Hepatocyte (in vitro differentiated cells): ENCODE results near the gene DNAH7.

Experiments
- EZH2 ChIP-seq: fragments of 200-600 bp; sonication (generic); IDR thresholded peaks from 2 replicates; pipeline ENCODE4 v1.6.1; 2016; ENCODE audit warnings: antibody characterized with exemption, mild to moderate bottlenecking, borderline replicate concordance
- TF ChIP-seq, protein P1 (sequence below): fragments of 200-600 bp; sonication (generic); IDR thresholded peaks from 2 replicates; pipeline ENCODE4 v1.5.1; 2016; ENCODE audit warnings: antibody characterized with exemption, mild to moderate bottlenecking; ENCODE audit not compliant: poor library complexity

DNA sequence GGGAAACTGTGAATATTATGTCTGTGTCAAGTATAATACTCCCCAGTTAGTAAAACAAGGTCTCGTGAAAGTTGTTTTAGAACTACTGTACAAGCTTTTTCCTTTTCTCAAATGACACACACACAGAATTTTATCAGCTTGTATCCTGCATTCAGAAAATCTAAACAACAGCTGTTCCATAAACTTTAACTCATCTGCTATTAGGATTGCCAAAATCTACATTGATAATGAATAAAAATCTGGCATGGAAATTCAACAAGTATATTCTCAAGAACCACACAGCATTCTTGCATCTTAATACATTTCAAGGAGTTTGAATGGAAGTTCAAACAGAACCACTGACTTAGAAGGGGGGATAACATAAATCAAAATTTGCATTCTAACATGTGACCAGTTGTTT lies 260.4 kb downstream of the DNAH7 start:
- TF ChIP-seq, protein P1, sequence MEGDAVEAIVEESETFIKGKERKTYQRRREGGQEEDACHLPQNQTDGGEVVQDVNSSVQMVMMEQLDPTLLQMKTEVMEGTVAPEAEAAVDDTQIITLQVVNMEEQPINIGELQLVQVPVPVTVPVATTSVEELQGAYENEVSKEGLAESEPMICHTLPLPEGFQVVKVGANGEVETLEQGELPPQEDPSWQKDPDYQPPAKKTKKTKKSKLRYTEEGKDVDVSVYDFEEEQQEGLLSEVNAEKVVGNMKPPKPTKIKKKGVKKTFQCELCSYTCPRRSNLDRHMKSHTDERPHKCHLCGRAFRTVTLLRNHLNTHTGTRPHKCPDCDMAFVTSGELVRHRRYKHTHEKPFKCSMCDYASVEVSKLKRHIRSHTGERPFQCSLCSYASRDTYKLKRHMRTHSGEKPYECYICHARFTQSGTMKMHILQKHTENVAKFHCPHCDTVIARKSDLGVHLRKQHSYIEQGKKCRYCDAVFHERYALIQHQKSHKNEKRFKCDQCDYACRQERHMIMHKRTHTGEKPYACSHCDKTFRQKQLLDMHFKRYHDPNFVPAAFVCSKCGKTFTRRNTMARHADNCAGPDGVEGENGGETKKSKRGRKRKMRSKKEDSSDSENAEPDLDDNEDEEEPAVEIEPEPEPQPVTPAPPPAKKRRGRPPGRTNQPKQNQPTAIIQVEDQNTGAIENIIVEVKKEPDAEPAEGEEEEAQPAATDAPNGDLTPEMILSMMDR: no peak
- TF ChIP-seq EZH2: no peak
